GM12878 (cell line): ENCODE results near the gene MYPN. TPM values are rescaled to one million over a fixed set of nuclear protein-coding genes. Genes with fewer than 3 reads are reported as not detected.

Experiments
- ATAC-seq: fragments of 200-7000 bp; cut with Tn5 transposase; 3 replicates; pipeline ENCODE4 v1.9.1; 2020; ENCODE audit warnings: mild to moderate bottlenecking, moderate library complexity
- BruUV-seq: library from RNA; stranded (reverse); fragments of 400-500 nt; replicated peaks from 2 replicates; lab custom pipeline; 2021; lab: Mats Ljungman, UMichigan
- CTCF ChIA-PET: fragments of 300-600 bp; sonication (Branson Sonifier 250); formaldehyde crosslinking; extraction: SDS; loops from one replicate; lab custom pipeline; 2021; ENCODE audit warnings: inconsistent platforms; lab: Yijun Ruan, JAX
- POLR2A ChIA-PET: fragments of 350-600 bp; formaldehyde crosslinking; extraction: SDS; loops from one replicate; lab custom pipeline; 2021; ENCODE audit warnings: inconsistent platforms; lab: Charles Lee
- RAD21 ChIA-PET: fragments of 300-600 bp; sonication (Branson Sonifier 250); formaldehyde crosslinking; loops from one replicate; lab custom pipeline; 2023; ENCODE audit warnings: antibody characterized with exemption; ENCODE audit not compliant: unreplicated experiment; lab: Charles Lee
- SMC1A ChIA-PET: fragments of 300-600 bp; sonication (Branson Sonifier 250); formaldehyde crosslinking; loops from one replicate; lab custom pipeline; 2023; ENCODE audit not compliant: unreplicated experiment, uncharacterized antibody; lab: Charles Lee
- DNase-seq: peaks from one replicate; pipeline ENCODE4 v3.0.0-alpha.2; 2011; ENCODE audit warnings: low read depth, low spot score
- FAIRE-seq: peaks from 3 replicates; lab custom pipeline; 2011; peaks lifted over from hg19 to GRCh38; lab: Jason Lieb, UNC
- H2AFZ ChIP-seq: 2 replicates; pipeline ENCODE4 v1.6.0; 2011; ENCODE audit warnings: low read depth, low read length, control low read depth; ENCODE audit not compliant: control insufficient read depth
- H3K27ac ChIP-seq: 2 replicates; pipeline ENCODE4 v1.5.1; 2011; ENCODE audit warnings: control low read depth; ENCODE audit not compliant: control insufficient read depth, insufficient read depth
- H3K27me3 ChIP-seq, 2 experiments: replicated peaks in 1 of 2; 2 replicates each; pipeline versions ENCODE4 v1.6.0 to v1.6.1; 2011; ENCODE audit warnings: low read length in 1 of 2; ENCODE audit not compliant: control insufficient read depth in 2 of 2, insufficient read depth in 2 of 2
- H3K36me3 ChIP-seq, 2 experiments: 2 replicates each; pipeline ENCODE4 v1.5.1; 2011; ENCODE audit warnings: low read length in 1 of 2; ENCODE audit not compliant: control insufficient read depth in 2 of 2, insufficient read depth in 2 of 2
- H3K4me1 ChIP-seq: 2 replicates; pipeline ENCODE4 v1.6.1; 2011; ENCODE audit warnings: mild to moderate bottlenecking, low read length, moderate library complexity, mixed read lengths; ENCODE audit not compliant: control insufficient read depth, insufficient read depth
- H3K4me2 ChIP-seq: 2 replicates; pipeline ENCODE4 v1.6.0; 2011; ENCODE audit warnings: control low read depth; ENCODE audit not compliant: control insufficient read depth, insufficient read depth
- H3K4me3 ChIP-seq: fragments of 200-600 bp; sonication (generic); 2 replicates; pipeline ENCODE4 v1.5.1; 2016
- H3K79me2 ChIP-seq: 2 replicates; pipeline ENCODE4 v1.6.0; 2011; ENCODE audit warnings: low read length; ENCODE audit not compliant: control insufficient read depth, insufficient read depth
- H3K9ac ChIP-seq: 2 replicates; pipeline ENCODE4 v1.8.0; 2011; ENCODE audit warnings: low read length, control low read depth, mixed read lengths; ENCODE audit not compliant: control insufficient read depth, insufficient read depth
- H3K9me3 ChIP-seq: replicated peaks from 3 replicates; pipeline ENCODE4 v1.5.1; 2011; ENCODE audit warnings: mild to moderate bottlenecking, low read length; ENCODE audit not compliant: control insufficient read depth, insufficient read depth
- H4K20me1 ChIP-seq: 2 replicates; pipeline ENCODE4 v1.6.0; 2011; ENCODE audit not compliant: control insufficient read depth, insufficient read depth
- ASH2L ChIP-seq: fragments of 300-600, 200-600 bp; sonication (generic); IDR thresholded peaks from 2 replicates; pipeline ENCODE4 v1.6.1; 2017; ENCODE audit warnings: low read depth, mild to moderate bottlenecking, borderline replicate concordance
- EED ChIP-seq: sonication (generic); IDR thresholded peaks from 2 replicates; pipeline ENCODE4 v1.6.1; 2016; ENCODE audit warnings: antibody characterized with exemption, low read depth
- GATAD2B ChIP-seq: fragments of 450-650 bp; conservative IDR thresholded peaks from 2 replicates; pipeline ENCODE4 v1.6.1; 2017; ENCODE audit warnings: low read depth, mild to moderate bottlenecking, moderate library complexity
- IKZF1 ChIP-seq: fragments of 450-650 bp; conservative IDR thresholded peaks from 2 replicates; pipeline ENCODE4 v1.6.1; 2017; ENCODE audit warnings: antibody characterized with exemption, mild to moderate bottlenecking
- MYB ChIP-seq: fragments of 150-350 bp; IDR thresholded peaks from 2 replicates; pipeline ENCODE4 v1.6.1; 2014; ENCODE audit warnings: mild to moderate bottlenecking, low read depth, low read length, borderline replicate concordance
- NFIC ChIP-seq: IDR thresholded peaks from 2 replicates; pipeline ENCODE4 v1.6.1; 2012; ENCODE audit warnings: low read depth, mild to moderate bottlenecking, inconsistent platforms, low read length, moderate library complexity
- RAD51 ChIP-seq: fragments of 450-650 bp; IDR thresholded peaks from 2 replicates; pipeline ENCODE4 v1.6.1; 2016; ENCODE audit warnings: moderate library complexity, mild to moderate bottlenecking, inconsistent platforms
- RUNX3 ChIP-seq: IDR thresholded peaks from 2 replicates; pipeline ENCODE4 v1.6.1; 2012; ENCODE audit warnings: low read length, inconsistent platforms
- SMC3 ChIP-seq: IDR thresholded peaks from 2 replicates; pipeline ENCODE4 v1.6.1; 2011; ENCODE audit warnings: low read length, improper control_type of control experiment, borderline replicate concordance
- ZNF622 ChIP-seq: fragments of 450-650 bp; IDR thresholded peaks from 2 replicates; pipeline ENCODE4 v1.6.1; 2017; ENCODE audit warnings: mild to moderate bottlenecking, inconsistent platforms
- WGBS: methylation state at CpG from one replicate; pipeline ENCODE4 v1.1.6; 2016; ENCODE audit warnings: low lambda C conversion rate; ENCODE audit not compliant: insufficient replicate concordance, insufficient coverage; ENCODE audit errors: missing lambda C conversion rate; 5-methylcytosine and 5-hydroxymethylcytosine counted together
- in situ Hi-C: fragments of 300-500 bp; cut with MboI; formaldehyde crosslinking; loops from 9 replicates; pipeline ENCODE4 v1.14.3; 2018; ENCODE audit warnings: mixed read lengths
- intact Hi-C: fragments of 100-400 bp; cut with micrococcal nuclease; formaldehyde crosslinking; loops from one replicate; pipeline ENCODE4 v1.14.2; 2022; ENCODE audit not compliant: unreplicated experiment
- polyA plus RNA-seq, 11 experiments: library from polyadenylated mRNA; depleted of rRNA in 4 of 11; unstranded in 6 of 11; stranded (reverse) in 5 of 11; fragments of >200 nt; fragmentation: Nextera tagmentation in 4 of 11; fragmentation: Illumina TruSeq in 1 of 11; extraction: Ambion mirVana in 4 of 11; extraction: Trizol in 1 of 11; gene quantifications; 1 replicate in 1 of 11; 2 replicates in 10 of 11; pipeline versions ENCODE4 v1.2.1 to v1.2.3, GENCODE V29; 2011 to 2016; ENCODE audit warnings: inconsistent platforms in 2 of 11, missing spikeins in 2 of 11, low read depth in 1 of 11
- total RNA-seq, 4 experiments: library from RNA; depleted of rRNA in 3 of 4; stranded (reverse); fragments of >200 nt in 3 of 4; fragmentation: Illumina TruSeq in 1 of 4; extraction: Trizol in 1 of 4; gene quantifications; 2 replicates each; pipeline versions ENCODE4 v1.2.1 to v1.2.3, GENCODE V29; 2013 to 2021
- TF ChIP-seq, protein P1 (sequence below): fragments of 450-650 bp; IDR thresholded peaks from 2 replicates; pipeline ENCODE4 v1.6.1; 2014; ENCODE audit warnings: mild to moderate bottlenecking
- TF ChIP-seq, protein P2 (sequence below): fragments of 450-650 bp; IDR thresholded peaks from 2 replicates; pipeline ENCODE4 v1.6.1; 2017; ENCODE audit warnings: mild to moderate bottlenecking, low read depth, inconsistent platforms; ENCODE audit not compliant: poor library complexity, severe bottlenecking
- TF ChIP-seq, protein P3 (sequence below): fragments of 450-650 bp; IDR thresholded peaks from 2 replicates; pipeline ENCODE4 v1.6.1; 2016; ENCODE audit warnings: mild to moderate bottlenecking, moderate library complexity, borderline replicate concordance
- TF ChIP-seq, protein P4 (sequence below): IDR thresholded peaks from 2 replicates; pipeline ENCODE4 v1.6.1; 2011; ENCODE audit warnings: low read depth, low read length, improper control_type of control experiment, borderline replicate concordance

Gene MYPN
- total and polyA plus RNA-seq, 10 of the 15 experiments (the other 5 are each of a cell fraction or from before 2014, with no cell fraction given) = 0.01 to 0.02 TPM; not detected in 8

DNA sequence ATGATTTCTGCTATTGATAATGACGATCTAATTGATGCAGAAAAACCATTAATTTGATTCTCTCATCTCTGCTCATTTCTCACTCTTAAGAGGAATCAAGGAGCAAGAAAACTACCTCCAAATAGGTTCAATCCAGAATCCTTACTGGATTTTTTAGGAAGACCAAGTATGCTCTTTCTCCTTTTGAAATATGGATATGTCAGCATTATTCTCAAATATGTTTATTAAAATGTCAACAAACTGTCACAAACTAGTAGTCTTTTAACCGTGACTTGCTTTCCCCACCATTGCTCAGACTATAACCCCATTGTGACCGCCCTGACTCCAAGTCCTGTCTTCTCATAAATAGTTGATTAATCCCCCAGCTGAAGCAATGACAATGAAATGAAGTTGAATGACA, 123.8 kb downstream of the MYPN start:
- peaks cover 5% of the 10 kb centered on the region; the same call in 1 of the 2 replicates for H3K4me1 ChIP-seq
- H4K20me1 ChIP-seq = no peaks in the 10 kb centered on the region
- POLR2A ChIA-PET = no interaction called here
- no TSS peak for BruUV-seq
- in situ Hi-C loops = no loop called here
- H3K9ac ChIP-seq = no peak overlapping the region
- H2AFZ ChIP-seq = no peak overlapping the region
- SMC1A ChIA-PET = interaction anchor here (0.8 kb wide), 1 partner anchor 280 kb away, joined by 3 read pairs; no protein-coding TSS in a partner anchor
- H3K36me3 ChIP-seq = no peaks in the 10 kb centered on the region
- intact Hi-C loops = no loop called here
- no peak overlapping the region for H3K4me2 ChIP-seq
- H3K9me3 ChIP-seq = no peaks in the 10 kb centered on the region
- WGBS = 52% methylated on average over 3 of the region's 3 CpGs
- H3K27me3 ChIP-seq = peaks cover 0 to 4% of the 10 kb centered on the region in 2 experiments; a peak in 3 of 4 replicates
- H3K27ac ChIP-seq = no peak overlapping the region
- FAIRE-seq = no peak
- no peak overlapping the region for H3K4me3 ChIP-seq
- CTCF ChIA-PET = no interaction called here
- no peak for ATAC-seq
- RAD21 ChIA-PET = no interaction called here
- DNase-seq = no peak
- no peaks in the 10 kb centered on the region for H3K79me2 ChIP-seq
- TF ChIP-seq SMC3 (no peak), MYB (no peak), RAD51 (no peak), ASH2L (no peak), GATAD2B (no peak), IKZF1 (no peak), EED (no peak), ZNF622 (no peak), RUNX3 (no peak), NFIC (no peak)
- TF ChIP-seq, protein P1, sequence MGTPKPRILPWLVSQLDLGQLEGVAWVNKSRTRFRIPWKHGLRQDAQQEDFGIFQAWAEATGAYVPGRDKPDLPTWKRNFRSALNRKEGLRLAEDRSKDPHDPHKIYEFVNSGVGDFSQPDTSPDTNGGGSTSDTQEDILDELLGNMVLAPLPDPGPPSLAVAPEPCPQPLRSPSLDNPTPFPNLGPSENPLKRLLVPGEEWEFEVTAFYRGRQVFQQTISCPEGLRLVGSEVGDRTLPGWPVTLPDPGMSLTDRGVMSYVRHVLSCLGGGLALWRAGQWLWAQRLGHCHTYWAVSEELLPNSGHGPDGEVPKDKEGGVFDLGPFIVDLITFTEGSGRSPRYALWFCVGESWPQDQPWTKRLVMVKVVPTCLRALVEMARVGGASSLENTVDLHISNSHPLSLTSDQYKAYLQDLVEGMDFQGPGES = no peak
- TF ChIP-seq, protein P2, sequence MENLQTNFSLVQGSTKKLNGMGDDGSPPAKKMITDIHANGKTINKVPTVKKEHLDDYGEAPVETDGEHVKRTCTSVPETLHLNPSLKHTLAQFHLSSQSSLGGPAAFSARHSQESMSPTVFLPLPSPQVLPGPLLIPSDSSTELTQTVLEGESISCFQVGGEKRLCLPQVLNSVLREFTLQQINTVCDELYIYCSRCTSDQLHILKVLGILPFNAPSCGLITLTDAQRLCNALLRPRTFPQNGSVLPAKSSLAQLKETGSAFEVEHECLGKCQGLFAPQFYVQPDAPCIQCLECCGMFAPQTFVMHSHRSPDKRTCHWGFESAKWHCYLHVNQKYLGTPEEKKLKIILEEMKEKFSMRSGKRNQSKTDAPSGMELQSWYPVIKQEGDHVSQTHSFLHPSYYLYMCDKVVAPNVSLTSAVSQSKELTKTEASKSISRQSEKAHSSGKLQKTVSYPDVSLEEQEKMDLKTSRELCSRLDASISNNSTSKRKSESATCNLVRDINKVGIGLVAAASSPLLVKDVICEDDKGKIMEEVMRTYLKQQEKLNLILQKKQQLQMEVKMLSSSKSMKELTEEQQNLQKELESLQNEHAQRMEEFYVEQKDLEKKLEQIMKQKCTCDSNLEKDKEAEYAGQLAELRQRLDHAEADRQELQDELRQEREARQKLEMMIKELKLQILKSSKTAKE = no peak
- TF ChIP-seq, protein P3, sequence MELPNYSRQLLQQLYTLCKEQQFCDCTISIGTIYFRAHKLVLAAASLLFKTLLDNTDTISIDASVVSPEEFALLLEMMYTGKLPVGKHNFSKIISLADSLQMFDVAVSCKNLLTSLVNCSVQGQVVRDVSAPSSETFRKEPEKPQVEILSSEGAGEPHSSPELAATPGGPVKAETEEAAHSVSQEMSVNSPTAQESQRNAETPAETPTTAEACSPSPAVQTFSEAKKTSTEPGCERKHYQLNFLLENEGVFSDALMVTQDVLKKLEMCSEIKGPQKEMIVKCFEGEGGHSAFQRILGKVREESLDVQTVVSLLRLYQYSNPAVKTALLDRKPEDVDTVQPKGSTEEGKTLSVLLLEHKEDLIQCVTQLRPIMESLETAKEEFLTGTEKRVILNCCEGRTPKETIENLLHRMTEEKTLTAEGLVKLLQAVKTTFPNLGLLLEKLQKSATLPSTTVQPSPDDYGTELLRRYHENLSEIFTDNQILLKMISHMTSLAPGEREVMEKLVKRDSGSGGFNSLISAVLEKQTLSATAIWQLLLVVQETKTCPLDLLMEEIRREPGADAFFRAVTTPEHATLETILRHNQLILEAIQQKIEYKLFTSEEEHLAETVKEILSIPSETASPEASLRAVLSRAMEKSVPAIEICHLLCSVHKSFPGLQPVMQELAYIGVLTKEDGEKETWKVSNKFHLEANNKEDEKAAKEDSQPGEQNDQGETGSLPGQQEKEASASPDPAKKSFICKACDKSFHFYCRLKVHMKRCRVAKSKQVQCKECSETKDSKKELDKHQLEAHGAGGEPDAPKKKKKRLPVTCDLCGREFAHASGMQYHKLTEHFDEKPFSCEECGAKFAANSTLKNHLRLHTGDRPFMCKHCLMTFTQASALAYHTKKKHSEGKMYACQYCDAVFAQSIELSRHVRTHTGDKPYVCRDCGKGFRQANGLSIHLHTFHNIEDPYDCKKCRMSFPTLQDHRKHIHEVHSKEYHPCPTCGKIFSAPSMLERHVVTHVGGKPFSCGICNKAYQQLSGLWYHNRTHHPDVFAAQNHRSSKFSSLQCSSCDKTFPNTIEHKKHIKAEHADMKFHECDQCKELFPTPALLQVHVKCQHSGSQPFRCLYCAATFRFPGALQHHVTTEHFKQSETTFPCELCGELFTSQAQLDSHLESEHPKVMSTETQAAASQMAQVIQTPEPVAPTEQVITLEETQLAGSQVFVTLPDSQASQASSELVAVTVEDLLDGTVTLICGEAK = no peak
- TF ChIP-seq, protein P4, sequence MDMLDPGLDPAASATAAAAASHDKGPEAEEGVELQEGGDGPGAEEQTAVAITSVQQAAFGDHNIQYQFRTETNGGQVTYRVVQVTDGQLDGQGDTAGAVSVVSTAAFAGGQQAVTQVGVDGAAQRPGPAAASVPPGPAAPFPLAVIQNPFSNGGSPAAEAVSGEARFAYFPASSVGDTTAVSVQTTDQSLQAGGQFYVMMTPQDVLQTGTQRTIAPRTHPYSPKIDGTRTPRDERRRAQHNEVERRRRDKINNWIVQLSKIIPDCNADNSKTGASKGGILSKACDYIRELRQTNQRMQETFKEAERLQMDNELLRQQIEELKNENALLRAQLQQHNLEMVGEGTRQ = no peak
- TF ChIP-seq, all 136 proteins: peak for 0
